Activated CD8-positive, alpha-beta memory T cell treated with anti-CD3 and anti-CD28 coated beads, Interleukin-2, amount 50 U/mL, for 24 hours (primary cell): ENCODE measurements around the gene MPHOSPH8.

Experiments used
- DNase-seq: peaks from one replicate; pipeline ENCODE4 v3.0.0-alpha.2; 2020; ENCODE audit errors: extremely low read depth

MPHOSPH8 gene, protein sequence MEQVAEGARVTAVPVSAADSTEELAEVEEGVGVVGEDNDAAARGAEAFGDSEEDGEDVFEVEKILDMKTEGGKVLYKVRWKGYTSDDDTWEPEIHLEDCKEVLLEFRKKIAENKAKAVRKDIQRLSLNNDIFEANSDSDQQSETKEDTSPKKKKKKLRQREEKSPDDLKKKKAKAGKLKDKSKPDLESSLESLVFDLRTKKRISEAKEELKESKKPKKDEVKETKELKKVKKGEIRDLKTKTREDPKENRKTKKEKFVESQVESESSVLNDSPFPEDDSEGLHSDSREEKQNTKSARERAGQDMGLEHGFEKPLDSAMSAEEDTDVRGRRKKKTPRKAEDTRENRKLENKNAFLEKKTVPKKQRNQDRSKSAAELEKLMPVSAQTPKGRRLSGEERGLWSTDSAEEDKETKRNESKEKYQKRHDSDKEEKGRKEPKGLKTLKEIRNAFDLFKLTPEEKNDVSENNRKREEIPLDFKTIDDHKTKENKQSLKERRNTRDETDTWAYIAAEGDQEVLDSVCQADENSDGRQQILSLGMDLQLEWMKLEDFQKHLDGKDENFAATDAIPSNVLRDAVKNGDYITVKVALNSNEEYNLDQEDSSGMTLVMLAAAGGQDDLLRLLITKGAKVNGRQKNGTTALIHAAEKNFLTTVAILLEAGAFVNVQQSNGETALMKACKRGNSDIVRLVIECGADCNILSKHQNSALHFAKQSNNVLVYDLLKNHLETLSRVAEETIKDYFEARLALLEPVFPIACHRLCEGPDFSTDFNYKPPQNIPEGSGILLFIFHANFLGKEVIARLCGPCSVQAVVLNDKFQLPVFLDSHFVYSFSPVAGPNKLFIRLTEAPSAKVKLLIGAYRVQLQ

DNA sequence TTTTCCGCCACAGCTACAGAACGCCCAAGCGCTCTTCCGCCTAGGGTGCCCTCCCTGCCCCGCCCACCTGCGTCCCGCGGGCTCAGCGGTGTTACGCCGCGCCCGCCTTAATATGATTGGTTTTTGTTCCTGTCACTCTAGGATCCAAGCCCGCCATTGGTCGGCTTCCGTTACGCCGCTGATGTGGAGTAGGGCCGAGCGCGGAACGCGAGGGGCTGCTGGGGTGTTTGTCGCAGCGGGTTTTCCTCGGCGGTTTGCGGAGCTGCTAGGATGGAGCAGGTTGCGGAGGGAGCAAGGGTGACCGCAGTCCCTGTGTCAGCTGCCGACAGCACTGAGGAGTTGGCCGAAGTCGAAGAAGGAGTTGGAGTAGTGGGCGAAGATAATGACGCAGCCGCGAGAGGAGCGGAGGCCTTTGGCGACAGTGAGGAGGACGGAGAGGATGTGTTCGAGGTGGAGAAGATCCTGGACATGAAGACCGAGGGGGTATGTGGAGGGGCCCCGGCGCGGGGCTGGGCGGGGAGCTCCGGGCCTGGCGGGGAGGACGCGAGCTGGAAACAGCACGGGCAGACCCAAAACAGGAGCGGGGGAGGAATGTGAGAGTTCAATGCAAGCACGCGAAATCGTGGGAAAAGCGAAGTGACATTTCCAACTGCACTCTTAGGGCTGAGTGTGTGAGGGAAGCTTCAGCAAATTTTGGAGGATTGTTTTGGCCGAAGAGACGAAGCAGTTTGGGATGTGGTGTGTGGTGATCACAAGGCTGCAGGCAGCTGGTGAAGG is at the start of gene MPHOSPH8:
Gene MPHOSPH8, plus strand, starts transcription at position 181 of the 777 bp plus-strand sequence. Its CDS starts 90 bp downstream, at position 271.
- DNase-seq = peak; percentile 84

DNA sequence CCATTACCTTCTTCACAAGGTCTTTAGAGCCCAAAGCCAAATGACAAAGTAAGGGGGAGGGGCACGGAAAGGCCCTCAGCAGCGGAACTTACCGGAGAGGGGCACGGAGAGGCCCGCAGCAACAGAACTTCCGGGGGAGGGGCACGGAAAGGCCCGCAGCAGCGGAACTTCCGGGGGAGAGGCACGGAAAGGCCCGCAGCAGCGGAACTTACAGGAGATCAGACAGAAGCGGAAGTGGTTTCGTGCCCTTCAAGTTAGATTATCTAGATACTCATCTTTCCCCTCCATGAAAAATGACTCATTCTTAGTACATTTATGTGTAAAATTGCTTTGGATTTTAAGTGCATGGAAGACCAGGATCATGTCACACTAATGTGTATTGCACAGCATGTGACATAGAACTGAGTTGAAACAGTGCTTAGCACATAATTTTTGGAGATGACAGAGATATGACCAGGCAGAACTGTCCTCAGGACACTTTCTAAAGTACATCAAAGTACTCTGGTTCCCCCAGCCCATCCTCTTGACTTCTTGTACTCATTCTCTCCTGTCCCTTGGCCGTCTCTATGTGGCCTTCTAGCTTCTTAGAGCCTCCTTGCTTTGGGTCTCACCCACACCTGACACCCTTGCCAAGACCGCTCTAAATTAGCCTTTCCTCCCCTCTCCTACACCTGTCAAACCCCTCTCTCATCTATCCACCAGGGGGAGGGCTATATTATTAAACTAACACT is 46.4 kb upstream of the MPHOSPH8 start:
- peak; percentile 56 for DNase-seq

DNA sequence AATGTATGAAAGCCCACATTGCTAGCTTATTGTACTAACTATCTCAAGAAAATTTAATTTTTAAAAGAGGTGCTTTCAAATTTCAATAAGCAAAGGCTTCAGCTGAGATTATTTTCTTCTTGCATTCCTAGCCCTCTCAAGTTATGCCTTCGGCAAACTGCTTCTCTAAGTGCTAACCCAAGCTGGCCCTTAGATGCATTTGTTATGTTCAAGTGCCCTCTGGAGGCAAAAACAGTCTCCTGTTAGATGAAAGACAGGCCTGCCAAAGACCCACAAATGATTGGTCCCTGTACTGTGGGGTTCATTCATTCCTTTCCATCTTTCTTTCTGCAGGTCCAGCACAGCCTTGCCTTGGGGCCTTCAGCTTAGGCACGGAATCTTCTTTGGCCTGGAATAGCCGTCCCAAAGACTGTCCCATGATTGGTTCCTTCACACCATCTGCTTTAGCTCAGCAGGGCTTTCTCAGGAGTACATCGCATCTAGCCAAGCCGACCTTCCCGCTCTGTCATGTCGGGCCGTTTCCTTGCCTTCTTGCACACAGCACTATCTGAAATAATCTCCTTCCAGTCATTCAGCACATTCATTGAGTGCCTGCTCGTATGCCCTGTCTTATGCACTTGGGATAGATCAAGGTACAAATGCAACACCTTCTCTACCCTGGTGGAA is 45.7 kb upstream of the MPHOSPH8 start:
- no peak for DNase-seq

DNA sequence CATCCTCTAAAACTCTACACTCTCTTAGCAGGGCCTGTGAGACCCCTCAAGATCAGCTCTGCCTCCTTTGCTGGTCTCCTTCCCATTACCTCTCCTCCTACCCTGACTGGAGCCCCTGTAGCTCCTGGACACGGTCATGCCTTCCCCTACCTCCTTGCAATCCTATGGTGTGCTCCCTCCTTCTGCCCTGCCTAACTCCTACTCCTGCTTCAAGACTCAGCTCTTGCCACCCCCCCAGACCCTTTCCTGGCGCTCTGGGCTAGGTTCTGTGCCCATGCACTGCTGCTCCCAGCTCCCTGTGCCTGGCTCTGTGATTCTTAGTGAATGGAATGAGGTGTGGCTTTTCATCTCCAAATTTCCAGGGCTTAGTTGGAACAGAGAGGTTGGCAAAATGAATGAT is 44.1 kb upstream of the MPHOSPH8 start:
- DNase-seq = no peak

DNA sequence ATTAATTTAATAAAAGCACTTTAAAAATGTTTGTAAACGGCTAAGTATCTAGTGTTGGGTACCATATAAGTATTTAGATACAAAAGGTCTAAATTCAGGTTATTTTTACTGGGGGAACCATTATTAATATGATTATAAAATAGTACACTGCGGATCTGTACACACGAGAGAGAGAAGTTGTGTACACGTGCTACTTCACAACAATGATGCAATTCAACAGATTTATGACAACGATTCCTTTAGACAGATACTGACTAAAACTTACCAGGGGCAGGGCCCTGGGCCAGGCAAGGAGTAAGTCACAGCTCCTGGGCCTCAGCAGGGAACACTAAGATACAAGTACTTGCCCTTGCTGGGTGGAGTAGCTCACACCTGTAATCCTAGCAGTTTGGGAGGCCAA is 43.0 kb upstream of the MPHOSPH8 start:
- DNase-seq = no peak

DNA sequence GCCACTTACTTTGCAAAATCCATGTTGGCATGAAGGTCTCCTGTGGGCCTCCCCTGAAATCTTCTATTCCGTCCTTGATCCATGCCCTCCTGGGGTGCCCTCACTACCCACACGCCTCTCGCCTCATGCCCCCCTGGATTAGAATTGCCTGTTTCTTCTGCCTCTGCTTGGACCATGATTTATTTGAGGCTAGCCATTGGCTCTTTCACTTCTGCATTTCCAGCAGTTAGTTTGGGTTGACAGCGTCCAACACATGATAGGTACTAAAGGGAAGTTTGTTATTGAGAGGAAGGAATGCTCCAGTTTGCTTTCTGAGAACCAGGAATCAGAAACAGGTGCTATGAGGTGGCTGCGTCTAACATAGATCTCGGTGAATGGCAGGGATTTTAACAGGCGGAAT is 41.6 kb upstream of the MPHOSPH8 start:
- no peak for DNase-seq

DNA sequence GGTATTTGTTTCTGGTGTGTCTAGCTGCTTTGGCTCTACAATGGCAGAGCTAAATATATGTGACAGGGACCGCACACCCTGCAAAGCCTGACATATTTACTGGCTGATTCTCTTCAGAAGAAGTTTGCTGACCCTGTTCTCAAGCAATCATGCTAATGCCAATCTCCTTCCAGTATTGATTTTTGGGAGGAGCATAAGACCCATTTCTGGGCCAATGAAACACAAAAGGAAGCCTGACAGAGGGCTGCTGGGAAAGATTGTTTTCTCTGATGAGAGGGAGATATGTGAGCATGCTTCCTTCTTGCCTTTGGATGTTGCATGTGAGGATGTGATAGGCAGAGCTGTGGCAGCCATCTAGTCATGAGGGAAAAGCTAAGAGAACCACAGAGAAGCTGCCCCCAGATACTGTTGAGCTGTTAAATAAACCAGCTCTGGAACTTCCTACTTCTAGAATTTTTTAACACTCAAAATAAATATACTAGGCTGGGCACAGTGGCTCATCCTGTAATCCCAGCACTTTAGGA is 40.7 kb upstream of the MPHOSPH8 start:
- DNase-seq = no peak

DNA sequence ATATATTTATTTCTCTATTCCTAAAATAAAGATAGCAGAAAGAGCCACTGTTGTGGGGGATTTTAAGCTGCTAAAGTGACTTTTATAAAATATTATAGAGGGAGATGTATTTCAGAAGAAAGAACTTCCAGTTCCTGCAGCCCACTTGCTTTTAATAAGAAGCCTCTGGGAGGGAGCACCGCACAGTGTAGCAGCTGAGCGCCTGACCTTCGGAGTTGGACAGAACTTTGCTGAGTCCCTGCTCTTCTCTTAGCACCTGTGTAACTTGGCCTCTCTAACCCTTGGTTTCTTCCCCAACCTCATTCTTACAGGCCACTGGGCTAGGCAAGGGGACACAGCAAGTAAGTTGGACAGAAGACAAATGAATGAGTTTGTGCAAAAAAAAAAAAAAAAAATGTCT is 37.4 kb upstream of the MPHOSPH8 start:
- no peak for DNase-seq

DNA sequence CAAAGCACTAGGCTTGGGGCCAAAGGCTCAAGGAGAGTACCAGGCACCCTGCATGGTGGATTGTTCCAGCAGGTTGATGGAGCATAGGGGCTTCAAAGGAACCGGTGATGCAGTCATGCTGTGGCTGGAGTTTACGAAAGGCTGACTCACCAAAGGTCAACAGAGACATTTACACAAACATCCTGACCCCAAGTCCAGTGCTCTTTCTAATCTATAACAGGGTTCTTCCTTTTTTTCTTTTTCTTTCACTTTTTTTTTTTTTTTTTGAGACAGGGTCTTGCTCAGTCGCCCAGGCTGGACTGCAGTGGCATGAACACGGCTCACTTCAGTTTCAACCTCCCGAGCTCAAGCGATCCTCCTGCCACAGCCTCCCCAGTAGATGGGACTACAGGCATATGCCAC is 36.5 kb upstream of the MPHOSPH8 start:
- DNase-seq = no peak

DNA sequence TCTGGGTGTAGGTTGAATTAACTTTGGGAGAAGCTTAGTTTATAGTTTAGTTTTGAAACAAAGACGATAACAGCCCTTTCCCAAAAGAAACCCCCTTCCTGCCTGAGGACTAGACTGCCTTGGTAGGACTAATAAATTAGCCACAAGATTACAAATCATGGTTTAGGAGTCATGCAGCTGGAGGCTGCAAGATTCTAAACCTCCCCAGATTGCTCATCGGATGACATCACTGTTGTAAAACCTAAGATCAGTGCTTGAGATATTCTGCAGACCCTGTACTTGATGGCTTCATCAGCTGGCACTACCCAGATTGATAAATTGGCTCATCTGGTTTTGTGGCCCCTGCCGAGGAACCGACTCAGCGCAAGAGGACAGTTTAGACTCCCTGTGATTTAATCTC is 35.9 kb upstream of the MPHOSPH8 start:
- DNase-seq = no peak

DNA sequence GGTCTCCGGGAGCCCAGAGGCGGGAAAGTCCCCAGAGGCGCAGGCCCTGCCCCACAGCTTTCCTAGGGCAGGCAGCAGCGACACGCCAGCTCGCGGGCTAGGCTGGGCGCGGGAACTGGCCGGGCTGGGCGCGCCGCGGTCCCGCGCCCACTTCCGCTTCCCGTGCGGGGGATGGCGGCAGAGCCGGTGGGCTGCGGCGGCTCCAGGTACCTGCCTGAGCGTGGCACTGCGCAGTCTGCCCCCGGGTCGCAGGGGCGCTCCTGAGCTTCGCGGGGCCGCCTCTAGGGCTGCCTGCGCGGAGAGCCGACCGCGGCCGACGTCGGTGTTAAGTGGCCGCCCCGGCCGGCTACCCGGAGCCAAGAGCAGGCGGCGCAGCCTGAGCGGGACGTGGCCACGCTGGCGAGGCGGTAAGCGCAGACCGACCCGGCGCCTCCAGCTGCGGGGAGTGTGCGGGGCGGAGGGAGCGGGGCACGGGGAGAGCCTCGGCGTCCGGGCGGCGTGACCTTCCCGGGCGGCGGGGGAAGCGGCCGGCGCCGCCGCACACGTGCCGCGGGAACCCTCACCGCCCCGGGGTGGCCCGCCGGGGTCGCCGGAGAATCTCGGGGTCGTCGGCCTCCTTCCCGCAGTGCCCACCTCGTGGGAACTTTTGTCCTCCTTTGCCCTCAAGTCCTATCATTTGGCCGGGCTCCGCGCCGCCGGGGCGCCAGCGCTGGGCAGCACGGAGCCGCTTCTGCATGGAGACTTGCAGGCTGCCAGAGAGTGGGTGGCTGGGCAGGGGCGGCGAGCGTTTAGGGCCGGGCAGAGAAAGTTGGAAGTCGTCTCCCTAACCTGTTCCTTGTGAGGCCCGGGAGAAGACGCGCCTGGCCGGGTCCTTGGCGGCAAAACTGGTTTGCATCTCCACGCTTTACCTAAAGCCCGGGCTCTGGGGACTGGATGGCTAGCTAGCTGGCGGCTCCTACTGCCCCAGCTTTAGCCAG is 31.4 kb upstream of the MPHOSPH8 start:
- no peak for DNase-seq

DNA sequence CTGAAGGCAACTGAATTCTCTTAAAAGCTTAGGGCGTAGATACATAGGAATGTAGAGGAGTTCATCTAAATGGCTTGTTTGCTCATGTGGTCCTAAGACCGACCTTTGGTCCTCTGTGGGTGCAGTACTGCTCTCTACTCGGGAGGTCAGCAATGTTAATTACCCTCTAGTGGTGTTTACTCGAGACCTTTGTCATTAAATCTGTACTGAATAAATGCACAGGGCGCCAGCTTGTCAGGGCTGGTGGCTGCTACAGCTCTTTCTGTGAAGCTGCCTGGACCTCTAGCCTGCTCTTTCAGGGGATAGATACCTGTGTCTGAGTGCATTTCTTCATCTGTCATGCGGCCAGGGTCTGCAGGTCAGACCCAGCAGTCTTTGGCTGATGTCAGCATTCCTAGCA is 29.2 kb upstream of the MPHOSPH8 start:
- no peak for DNase-seq

DNA sequence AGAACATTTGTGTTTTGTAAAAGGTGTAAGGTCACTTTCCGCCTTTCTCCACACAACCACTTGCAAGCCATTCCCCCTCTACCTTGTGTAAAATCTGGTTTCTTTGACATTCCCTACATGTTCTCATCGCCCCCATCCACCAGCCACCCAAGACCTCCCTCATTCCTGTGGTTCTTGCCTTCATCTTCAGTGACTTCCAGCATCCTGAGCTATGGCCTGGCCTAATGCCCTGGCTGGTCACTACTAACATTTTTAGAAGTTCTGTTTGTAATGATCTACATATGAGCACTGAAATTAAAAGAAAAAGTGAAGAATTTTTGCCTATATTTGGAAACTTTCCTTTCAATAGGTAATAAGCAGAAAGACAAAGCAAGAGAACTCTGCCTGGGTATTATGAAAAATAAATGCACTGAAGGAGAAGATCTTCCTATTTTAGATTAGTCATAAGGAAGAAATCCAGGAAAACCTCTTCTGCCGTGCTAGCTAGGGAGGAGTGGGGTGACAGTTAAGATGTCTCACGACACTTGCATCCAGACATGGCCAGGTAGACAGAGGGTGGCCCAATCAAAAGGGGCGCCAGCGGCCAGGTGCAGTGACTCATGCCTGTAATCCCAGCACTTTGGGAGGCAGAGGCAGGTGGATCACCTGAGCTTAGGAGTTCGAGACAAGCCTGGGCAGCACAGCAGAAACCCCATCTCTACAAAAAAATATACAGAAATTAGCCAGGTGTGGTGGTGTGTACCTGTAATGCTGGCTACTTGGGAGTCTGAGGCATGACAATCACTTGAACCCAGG is 28.1 kb upstream of the MPHOSPH8 start:
- no peak for DNase-seq

DNA sequence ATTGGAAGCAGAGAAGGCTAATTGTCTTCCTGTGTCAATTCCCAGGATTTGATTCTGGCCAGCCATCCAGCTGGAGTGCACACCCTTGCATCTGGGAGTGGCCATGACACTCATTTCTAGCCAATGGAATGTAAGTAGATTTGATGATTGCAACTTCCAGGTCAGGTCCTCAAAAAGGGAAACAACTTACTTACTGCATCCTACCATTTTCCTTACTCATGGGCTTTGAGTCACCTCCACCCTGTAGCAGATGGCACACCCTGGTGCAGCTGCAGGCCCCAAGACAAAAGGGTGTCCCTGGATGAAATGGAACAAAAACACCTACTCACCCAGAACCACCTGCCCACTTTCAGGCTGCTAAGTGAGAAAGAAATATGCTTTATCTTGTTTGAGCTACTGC is 27.3 kb upstream of the MPHOSPH8 start:
- no peak for DNase-seq

DNA sequence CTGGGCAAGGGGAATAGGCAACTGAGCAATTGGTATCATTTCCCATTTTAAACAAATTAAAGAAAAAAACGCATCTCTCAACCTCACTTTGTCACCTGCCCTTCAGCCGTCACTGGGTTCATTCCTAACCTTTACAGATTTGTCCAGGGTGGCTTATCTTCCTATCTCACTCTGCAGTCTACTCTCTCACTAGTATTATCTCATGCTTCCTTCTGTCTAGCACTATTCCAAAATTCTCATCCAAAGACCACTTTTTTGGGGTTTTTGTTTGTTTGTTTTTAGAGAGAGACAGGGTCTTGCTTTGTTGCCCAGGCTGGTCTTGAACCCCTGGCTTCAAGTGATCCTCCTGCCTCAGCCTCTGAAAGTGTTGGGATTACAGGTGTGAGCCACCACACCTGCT is 26.7 kb upstream of the MPHOSPH8 start:
- DNase-seq = no peak

DNA sequence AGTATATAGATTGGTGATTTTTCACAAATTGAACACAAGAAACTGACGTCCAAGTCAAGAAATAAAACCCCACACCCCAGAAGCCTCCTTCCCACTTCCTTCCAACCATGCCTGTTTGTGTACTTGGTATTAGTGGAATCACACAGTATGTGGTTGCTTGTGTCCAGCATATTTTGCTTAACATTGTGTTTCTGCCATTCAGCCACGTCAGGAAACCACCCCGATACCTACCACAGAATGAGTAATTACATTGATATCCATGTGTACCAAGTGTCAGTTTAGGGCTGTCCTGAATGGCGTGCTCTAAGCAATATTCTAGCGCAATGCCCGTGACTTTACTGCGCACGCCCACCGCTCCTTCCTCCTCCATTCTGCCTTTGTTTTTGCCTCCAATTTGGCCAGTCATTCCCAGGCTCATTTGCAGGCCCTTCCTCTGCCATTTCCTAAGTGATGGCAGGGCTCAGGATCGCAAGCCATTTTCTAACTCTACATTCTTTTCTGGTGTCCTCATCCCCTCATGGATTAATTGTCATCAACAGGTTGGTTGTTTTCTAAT is 25.9 kb upstream of the MPHOSPH8 start:
- no peak for DNase-seq

DNA sequence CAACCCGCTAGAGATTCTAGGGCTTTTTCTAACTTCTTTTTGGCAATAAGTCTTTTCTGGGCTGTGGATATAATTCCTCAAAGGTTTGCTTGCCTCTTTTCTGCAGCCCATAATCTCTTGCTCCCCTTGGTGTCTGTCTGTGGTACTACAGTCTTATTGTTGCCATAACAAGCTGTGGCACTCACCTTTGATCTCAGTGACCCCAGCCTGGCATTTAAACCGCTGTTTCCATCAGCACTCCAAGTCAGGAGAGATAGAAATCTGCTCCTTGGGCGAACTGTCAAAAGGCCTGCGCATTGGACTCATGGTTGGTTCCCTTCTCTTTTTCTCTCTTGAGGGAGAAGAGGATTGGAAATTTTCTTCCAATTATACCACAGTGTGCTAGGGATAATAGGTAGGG is 14.5 kb upstream of the MPHOSPH8 start:
- DNase-seq = no peak

DNA sequence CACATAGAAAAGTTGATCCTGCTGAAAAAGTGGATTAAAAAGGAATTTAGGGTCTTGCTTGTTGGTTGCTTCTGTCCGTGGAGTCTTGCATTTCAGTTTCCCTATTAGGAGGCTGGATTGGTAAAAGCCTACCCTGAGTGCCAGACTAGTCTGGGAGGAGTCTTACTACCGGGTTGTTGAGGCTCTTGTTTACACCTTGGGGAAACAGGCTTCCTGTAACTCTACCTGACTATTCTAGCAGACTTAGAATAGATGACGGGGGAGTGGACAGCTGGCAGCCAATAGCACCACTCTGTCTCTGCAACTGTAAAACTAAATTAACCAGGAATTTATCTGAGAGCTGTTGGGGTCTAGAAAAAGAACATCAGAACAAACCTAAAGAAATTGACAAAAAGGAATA is 11.3 kb upstream of the MPHOSPH8 start:
- DNase-seq = no peak
